CD4-positive, alpha-beta T cell treated with Interferon alpha-2 for 1 hour (primary cell): ENCODE data around the gene NMRK2.
"Not testable (repeated sequence)": the region's sequence is repeated elsewhere in the genome, so short reads cannot be mapped to it uniquely, and the experiment has no call there.

Experiments
- DNase-seq, 2 donors: peaks; one replicate each; pipeline ENCODE4 v3.0.0-alpha.2; 2020 to 2022

Gene NMRK2

GRCh38 chr19:3932931-3933810, at the start of gene NMRK2:
NMRK2 (plus strand) TSS chr19:3933069; CDS start chr19:3933672, 603 bp downstream.
- DNase-seq: no peak

- no peak for DNase-seq
These were observed 42.3 kb upstream of the NMRK2 start for GRCh38 chr19:3890591-3890990.

GRCh38 chr19:3893509-3894179, 39.2 kb upstream of the NMRK2 start:
- no peak for DNase-seq

GRCh38 chr19:3894959-3895358, 37.9 kb upstream of the NMRK2 start:
- not testable (repeated sequence) for DNase-seq

- no peak for DNase-seq
These were observed 37.1 kb upstream of the NMRK2 start for GRCh38 chr19:3895788-3896187.

- DNase-seq: peak in 1 of 2 donors; percentile 8
These were observed 34.9 kb upstream of the NMRK2 start for GRCh38 chr19:3897936-3898335.

GRCh38 chr19:3898426-3898825, 34.4 kb upstream of the NMRK2 start:
- no peak for DNase-seq

GRCh38 chr19:3899531-3900294, 33.2 kb upstream of the NMRK2 start:
- no peak for DNase-seq

GRCh38 chr19:3902317-3902973, 30.4 kb upstream of the NMRK2 start:
- no peak for DNase-seq

GRCh38 chr19:3904233-3904632, 28.6 kb upstream of the NMRK2 start:
- no peak for DNase-seq

- no peak for DNase-seq
These were observed 25.1 kb upstream of the NMRK2 start for GRCh38 chr19:3907626-3908265.

GRCh38 chr19:3908266-3909054, 24.4 kb upstream of the NMRK2 start:
- DNase-seq: no peak

- DNase-seq: no peak
These were observed 22.8 kb upstream of the NMRK2 start for GRCh38 chr19:3910105-3910504.

- DNase-seq: no peak
These were observed 18.7 kb upstream of the NMRK2 start for GRCh38 chr19:3914199-3914598.

GRCh38 chr19:3916033-3916432, 16.8 kb upstream of the NMRK2 start:
- DNase-seq: no peak

- no peak for DNase-seq
These were observed 13.1 kb upstream of the NMRK2 start for GRCh38 chr19:3919793-3920192.

- no peak for DNase-seq
These were observed 9.6 kb upstream of the NMRK2 start for GRCh38 chr19:3923096-3923758.

- no peak for DNase-seq
These were observed 9.0 kb upstream of the NMRK2 start for GRCh38 chr19:3923912-3924311.

GRCh38 chr19:3931041-3931440, 1.8 kb upstream of the NMRK2 start:
- no peak for DNase-seq

GRCh38 chr19:3936506-3937442, 3.9 kb downstream of the NMRK2 start:
- DNase-seq: no peak
